Gastrocnemius medialis (tissue), 4 donors: ENCODE results near the gene ANTXR2. TPM values are rescaled to one million over a fixed set of nuclear protein-coding genes. Genes with fewer than 3 reads are reported as not detected.

Source experiments
- ATAC-seq, 2 donors: fragments of 150-250 bp; one replicate each; pipeline ENCODE4 v1.9.1; 2016
- DNase-seq, 2 donors: peaks; one replicate each; pipeline ENCODE4 v3.0.0-alpha.2; 2019
- H3K27ac ChIP-seq, 4 donors: fragments of 200-600 bp; sonication (generic); 1 replicate in 1 of 4; 2 replicates in 3 of 4; pipeline ENCODE4 v1.5.1; 2016 to 2018; ENCODE audit warnings: mild to moderate bottlenecking in 2 of 4, moderate library complexity in 1 of 4
- H3K27me3 ChIP-seq, 3 donors: fragments of 200-600 bp; sonication (generic) in 2 of 3; 1 replicate in 1 of 3; 2 replicates in 2 of 3; pipeline versions ENCODE4 v1.5.1 to v1.6.0; 2016 to 2019; ENCODE audit warnings: mild to moderate bottlenecking in 1 of 3, moderate library complexity in 1 of 3
- H3K36me3 ChIP-seq, 2 donors: fragments of 200-600 bp; sonication (generic) in 1 of 2; one replicate each; pipeline ENCODE4 v1.5.1; 2017 to 2018
- H3K4me1 ChIP-seq, 2 donors: fragments of 200-600 bp; sonication (generic) in 1 of 2; one replicate each; pipeline ENCODE4 v1.5.1; 2016 to 2017; ENCODE audit warnings: mild to moderate bottlenecking in 2 of 2
- H3K4me3 ChIP-seq, 4 donors: fragments of 200-600 bp; sonication (generic) in 3 of 4; 1 replicate in 1 of 4; 2 replicates in 3 of 4; pipeline ENCODE4 v1.5.1; 2016 to 2019; ENCODE audit warnings: mild to moderate bottlenecking in 2 of 4
- H3K9me3 ChIP-seq, 3 donors: fragments of 200-600 bp; sonication (generic) in 2 of 3; 1 replicate in 1 of 3; 2 replicates in 2 of 3; pipeline ENCODE4 v1.5.1; 2016 to 2019
- CTCF ChIP-seq, 5 experiments: fragments of 450-650 bp in 3 of 5; fragments of 200-600 bp in 2 of 5; sonication (generic) in 2 of 5; IDR thresholded peaks in 4 of 5; conservative IDR thresholded peaks in 1 of 5; 1 replicate in 4 of 5; 2 replicates in 1 of 5; pipeline ENCODE4 v1.5.1; 2016 to 2019; ENCODE audit warnings: antibody characterized with exemption in 5 of 5, mild to moderate bottlenecking in 3 of 5, moderate library complexity in 3 of 5
- POLR2A ChIP-seq, 2 donors: fragments of 450-650 bp; IDR thresholded peaks; one replicate each; pipeline ENCODE4 v1.6.1; 2017; ENCODE audit warnings: antibody characterized with exemption in 2 of 2, mild to moderate bottlenecking in 2 of 2, moderate library complexity in 2 of 2
- in situ Hi-C, 4 donors: fragments of 200-750 bp; cut with MboI; loops; one replicate each; pipeline versions ENCODE4 v1.15.0 to v1.8.0; 2017; ENCODE audit warnings: low sequenced_read_pairs in 4 of 4
- intact Hi-C: fragments of 100-400 bp; cut with DNase I; formaldehyde crosslinking; loops from one replicate; pipeline ENCODE4 v1.15.1; 2023; ENCODE audit warnings: low total_unique reads
- total RNA-seq, 4 donors: library from RNA; depleted of rRNA; stranded (reverse); fragments of >200 nt; gene quantifications; one replicate each; pipeline versions ENCODE4 v1.1.0 to v1.2.3, GENCODE V29; 2016

The ANTXR2 gene
- total RNA-seq, 4 donors from 2014 or later = 14.5 to 41.0 (median 23.1) TPM

- Histone ChIP-seq H3K9me3 (no peaks in the 10 kb centered on the region), H3K36me3 (peaks cover 0 to 5% of the 10 kb centered on the region in 2 donors), H3K4me1 (no peaks in the 10 kb centered on the region), H3K27ac (no peak overlapping the region), H3K27me3 (no peaks in the 10 kb centered on the region), H3K4me3 (no peak overlapping the region)
- DNase-seq (no peak), ATAC-seq (no peak)
- no peak for TF ChIP-seq POLR2A (IDR thresholded peaks at IDR 0.05)
- no peak for TF ChIP-seq CTCF (IDR thresholded peaks at IDR 0.05 in 4 of 5, conservative IDR thresholded peaks at IDR 0.05 in 1 of 5)
- in situ Hi-C loops = no loop called here
- intact Hi-C loops = no loop called here
These were observed 57.4 kb downstream of the ANTXR2 start for GRCh38 chr4:80015407-80016189.

GRCh38 chr4:80014531-80014930, 58.5 kb downstream of the ANTXR2 start:
- Histone ChIP-seq H3K4me1 (no peaks in the 10 kb centered on the region), H3K36me3 (peaks cover 0 to 5% of the 10 kb centered on the region in 2 donors), H3K9me3 (no peaks in the 10 kb centered on the region), H3K27ac (no peak overlapping the region), H3K4me3 (no peak overlapping the region), H3K27me3 (no peaks in the 10 kb centered on the region)
- intact Hi-C loops (no loop called here), in situ Hi-C loops (no loop called here)
- TF ChIP-seq CTCF (IDR thresholded peaks at IDR 0.05 in 4 of 5, conservative IDR thresholded peaks at IDR 0.05 in 1 of 5) = no peak
- no peak for TF ChIP-seq POLR2A (IDR thresholded peaks at IDR 0.05)
- no peak for DNase-seq
- no peak for ATAC-seq

GRCh38 chr4:80012291-80012690, 60.7 kb downstream of the ANTXR2 start:
- H3K4me1 ChIP-seq = no peaks in the 10 kb centered on the region
- ATAC-seq = no peak
- H3K9me3 ChIP-seq = no peaks in the 10 kb centered on the region
- in situ Hi-C loops = no loop called here
- no peak overlapping the region for H3K27ac ChIP-seq
- no peaks in the 10 kb centered on the region for H3K36me3 ChIP-seq
- no peak for DNase-seq
- TF ChIP-seq CTCF (IDR thresholded peaks at IDR 0.05 in 4 of 5, conservative IDR thresholded peaks at IDR 0.05 in 1 of 5) = no peak
- TF ChIP-seq POLR2A (IDR thresholded peaks at IDR 0.05) = no peak
- H3K27me3 ChIP-seq = no peaks in the 10 kb centered on the region
- intact Hi-C loops = no loop called here
- no peak overlapping the region for H3K4me3 ChIP-seq

- in situ Hi-C loops = no loop called here
- no peak for TF ChIP-seq CTCF (IDR thresholded peaks at IDR 0.05 in 4 of 5, conservative IDR thresholded peaks at IDR 0.05 in 1 of 5)
- no peak for TF ChIP-seq POLR2A (IDR thresholded peaks at IDR 0.05)
- Histone ChIP-seq H3K27ac (peak overlapping the region in 2 of 4 donors; percentile 19 to 39), H3K9me3 (no peaks in the 10 kb centered on the region), H3K4me1 (no peaks in the 10 kb centered on the region), H3K36me3 (no peaks in the 10 kb centered on the region), H3K4me3 (no peak overlapping the region), H3K27me3 (no peaks in the 10 kb centered on the region)
- ATAC-seq = no peak
- intact Hi-C loops = no loop called here
- DNase-seq = no peak
These were observed 61.3 kb downstream of the ANTXR2 start for GRCh38 chr4:80011636-80012236.
